KOPT-K1 (cell line): ENCODE results near the gene SNX24.
"Not testable (repeated sequence)": the region's sequence is repeated elsewhere in the genome, so short reads cannot be mapped to it uniquely, and the experiment has no call there.

Experiments used
- H3K27ac ChIP-seq: fragments of 200-600 bp; sonication (generic); 2 replicates; pipeline ENCODE4 v1.5.1; 2016; ENCODE audit warnings: antibody characterized with exemption, mild to moderate bottlenecking, low read depth, low read length; ENCODE audit not compliant: poor library complexity, severe bottlenecking
- H3K36me3 ChIP-seq: fragments of 200-600 bp; sonication (generic); 2 replicates; pipeline ENCODE4 v1.5.1; 2017; ENCODE audit warnings: antibody characterized with exemption, mild to moderate bottlenecking, low read length, moderate library complexity; ENCODE audit not compliant: insufficient read depth
- H3K9me3 ChIP-seq: fragments of 200-600 bp; sonication (generic); 2 replicates; pipeline ENCODE4 v1.5.1; 2017; ENCODE audit warnings: antibody characterized with exemption, low read length, mild to moderate bottlenecking; ENCODE audit not compliant: insufficient read depth, poor library complexity, severe bottlenecking

SNX24 gene

DNA sequence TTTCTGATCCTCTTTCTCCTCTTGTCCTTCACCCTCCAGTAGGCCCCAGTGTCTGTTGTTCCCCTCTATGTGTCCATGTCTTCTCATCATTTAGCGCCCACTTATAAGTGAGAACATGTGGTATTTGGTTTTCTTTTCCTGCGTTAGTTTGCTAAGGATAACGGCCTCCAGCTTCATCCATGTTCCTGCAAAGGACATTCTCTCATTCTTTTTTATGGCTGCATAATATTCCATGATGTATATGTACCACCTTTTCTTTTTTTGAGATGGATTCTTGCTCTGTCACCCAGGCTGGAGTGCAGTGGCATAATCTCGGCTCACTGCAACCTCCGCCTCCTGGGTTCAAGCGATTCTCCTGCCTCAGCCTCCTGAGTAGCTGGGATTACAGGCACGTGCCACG, 12.1 kb downstream of the SNX24 start:
- H3K27ac ChIP-seq, H3K9me3 ChIP-seq, H3K36me3 ChIP-seq: not testable (repeated sequence)

DNA sequence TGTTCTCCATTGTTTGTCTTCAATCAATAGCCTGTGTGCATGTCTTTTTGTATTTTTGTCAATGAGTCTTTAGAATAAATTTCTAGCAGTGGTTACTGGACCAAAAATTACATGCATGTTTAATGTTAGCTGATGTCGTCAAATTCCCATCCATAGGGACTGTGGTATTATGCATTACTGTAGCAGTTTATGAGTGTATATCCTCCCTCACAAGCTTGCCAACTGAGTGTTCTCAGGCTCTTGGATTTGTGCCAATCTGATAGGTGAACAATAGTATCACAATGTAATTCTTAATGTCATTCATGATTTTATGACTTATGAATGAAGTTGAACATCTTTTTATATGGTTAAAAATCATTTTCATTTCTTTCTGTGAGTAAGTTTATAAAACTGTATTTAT, 13.0 kb downstream of the SNX24 start:
- Histone ChIP-seq H3K36me3 (no peaks in the 10 kb centered on the region), H3K27ac (no peak overlapping the region)

DNA sequence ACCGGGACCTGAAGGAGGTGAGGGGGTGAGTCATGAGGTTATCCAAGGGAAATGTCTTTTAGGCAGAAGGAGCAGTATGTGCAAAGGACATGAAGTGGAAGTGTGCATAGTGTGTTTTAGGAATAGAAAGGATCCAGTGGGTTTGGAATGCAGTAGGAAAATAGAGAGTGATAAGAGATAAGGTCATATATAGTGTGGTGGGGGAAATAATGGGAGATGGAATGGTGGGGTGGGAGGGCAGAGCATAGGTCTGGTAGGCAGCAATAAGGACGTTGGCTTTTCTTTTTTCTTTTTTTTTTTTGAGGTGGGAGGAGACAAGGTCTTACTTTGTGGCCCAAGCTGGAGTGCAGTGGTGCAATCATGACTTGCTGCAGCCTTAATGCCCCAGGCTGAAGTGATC, 17.8 kb downstream of the SNX24 start:
- no peaks in the 10 kb centered on the region for H3K36me3 ChIP-seq
- H3K9me3 ChIP-seq, result no peaks in the 10 kb centered on the region

More for the DNA sequence above, 13.0 kb downstream of the SNX24 start:
- H3K9me3 ChIP-seq, result no peaks in the 10 kb centered on the region

DNA sequence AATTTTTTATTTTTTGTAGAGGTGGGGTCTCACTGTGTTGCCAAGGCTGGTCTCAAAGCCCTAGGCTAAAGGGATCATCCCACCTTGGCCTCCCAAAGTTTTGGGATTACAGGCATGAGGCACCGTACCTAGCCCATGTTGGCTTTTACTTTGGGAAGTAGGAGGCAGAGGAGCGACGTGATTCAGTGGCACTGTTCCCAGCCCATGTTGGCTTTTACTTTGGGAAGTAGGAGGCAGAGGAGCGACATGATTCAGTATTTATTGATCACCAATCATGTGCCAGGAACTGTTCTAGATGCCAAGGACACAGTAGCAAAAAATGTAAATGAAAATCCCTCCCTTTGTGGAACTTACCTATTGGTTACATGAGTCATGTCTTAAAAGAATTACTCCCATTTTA, 18.3 kb downstream of the SNX24 start:
- Histone ChIP-seq H3K9me3 (no peaks in the 10 kb centered on the region), H3K27ac (no peak overlapping the region), H3K36me3 (no peaks in the 10 kb centered on the region)

More for the DNA sequence above, 17.8 kb downstream of the SNX24 start:
- H3K27ac ChIP-seq, result no peak overlapping the region

DNA sequence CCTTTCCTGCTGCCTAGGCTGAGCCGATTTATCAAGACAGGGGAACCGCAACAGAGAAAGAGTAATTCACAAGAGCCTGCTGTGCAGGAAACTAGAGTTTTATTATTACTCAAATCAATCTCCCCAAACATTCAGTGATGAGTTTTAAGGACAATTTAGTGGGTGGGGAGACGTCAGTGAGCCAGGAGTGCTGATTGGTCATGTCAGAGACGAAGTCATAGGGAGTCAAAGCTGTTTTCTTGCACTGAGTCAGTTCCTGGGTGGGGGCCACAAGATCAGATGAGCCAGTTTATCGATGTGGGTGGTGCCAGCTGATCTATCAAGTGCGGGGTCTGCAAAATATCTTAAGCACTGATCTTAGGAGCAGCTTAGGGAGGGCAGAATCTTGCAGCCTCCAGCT, 19.0 kb downstream of the SNX24 start:
- Histone ChIP-seq H3K36me3 (no peaks in the 10 kb centered on the region), H3K9me3 (no peaks in the 10 kb centered on the region), H3K27ac (no peak overlapping the region)

DNA sequence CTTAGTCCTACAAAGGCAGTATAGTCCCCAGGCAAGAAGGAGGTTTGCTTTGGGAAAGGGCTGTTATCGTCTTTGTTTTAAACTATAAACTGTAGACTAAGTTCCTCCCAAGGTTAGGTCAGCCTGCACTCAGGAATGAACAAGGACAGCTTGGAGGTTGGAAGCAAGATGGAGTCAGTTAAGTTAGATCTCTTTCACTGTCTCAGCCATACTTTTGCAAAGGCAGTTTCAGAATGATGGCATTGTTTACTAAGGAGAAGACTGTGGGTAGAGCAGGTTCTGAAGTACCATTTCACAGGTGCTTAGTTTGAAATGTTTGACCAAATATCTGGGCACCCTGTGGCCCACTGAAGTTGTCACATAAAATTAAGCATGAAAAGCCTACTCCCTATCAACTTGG, 19.4 kb downstream of the SNX24 start:
- H3K36me3 ChIP-seq, result no peaks in the 10 kb centered on the region
- H3K9me3 ChIP-seq, result no peaks in the 10 kb centered on the region
- no peak overlapping the region for H3K27ac ChIP-seq

DNA sequence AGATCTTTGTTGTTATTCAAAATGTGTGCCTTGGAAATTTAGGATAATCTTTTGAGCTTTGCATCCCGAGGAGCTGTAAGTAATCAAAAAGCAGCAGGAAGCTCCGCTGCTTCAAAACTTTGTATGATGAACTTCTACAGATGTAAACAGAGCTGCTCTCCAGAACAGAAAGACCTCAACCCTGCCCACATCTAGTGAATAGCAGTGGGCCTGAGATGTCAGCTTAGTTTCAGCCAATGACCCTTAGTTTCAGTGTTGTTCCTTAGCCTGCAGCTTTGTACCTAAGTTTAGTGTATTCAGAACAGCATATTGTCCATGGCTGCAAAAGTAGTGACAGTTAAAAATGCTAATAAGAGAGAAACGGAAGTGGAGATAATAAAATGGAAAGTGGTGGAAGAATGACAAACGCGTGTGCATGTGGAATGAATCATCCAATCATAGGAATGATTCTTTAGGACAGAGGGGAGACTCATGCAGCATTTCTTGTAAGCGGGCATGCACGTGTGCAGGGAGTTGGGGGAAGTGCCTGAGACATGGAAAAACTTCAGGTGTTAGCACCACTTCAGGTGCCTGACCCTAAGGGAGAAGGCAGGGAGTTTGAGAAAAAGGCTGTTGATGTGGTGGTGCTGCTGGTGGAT, 24.9 kb downstream of the SNX24 start:
- Histone ChIP-seq H3K9me3 (no peaks in the 10 kb centered on the region), H3K36me3 (no peaks in the 10 kb centered on the region), H3K27ac (no peak overlapping the region)

DNA sequence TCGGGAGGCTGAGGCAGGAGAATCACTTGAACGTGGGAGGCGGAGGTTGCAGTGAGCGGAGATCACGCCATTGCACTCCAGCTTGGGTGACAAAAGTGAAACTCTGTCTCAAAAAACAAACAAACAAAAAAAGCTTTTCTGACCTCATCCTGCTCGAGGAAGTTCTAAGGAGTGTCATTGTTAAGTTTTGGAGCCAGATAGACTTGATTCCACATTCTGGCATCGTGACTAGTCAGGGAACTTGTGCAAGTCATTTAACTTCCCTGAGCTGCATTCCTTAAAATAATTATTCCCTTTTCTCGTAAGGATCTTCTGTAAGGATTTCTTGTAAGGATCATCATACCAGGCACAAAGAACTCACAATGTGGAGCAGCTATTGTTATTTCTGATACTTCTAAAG, 26.2 kb downstream of the SNX24 start:
- H3K36me3 ChIP-seq, result no peaks in the 10 kb centered on the region
- no peak overlapping the region for H3K27ac ChIP-seq
- no peaks in the 10 kb centered on the region for H3K9me3 ChIP-seq

DNA sequence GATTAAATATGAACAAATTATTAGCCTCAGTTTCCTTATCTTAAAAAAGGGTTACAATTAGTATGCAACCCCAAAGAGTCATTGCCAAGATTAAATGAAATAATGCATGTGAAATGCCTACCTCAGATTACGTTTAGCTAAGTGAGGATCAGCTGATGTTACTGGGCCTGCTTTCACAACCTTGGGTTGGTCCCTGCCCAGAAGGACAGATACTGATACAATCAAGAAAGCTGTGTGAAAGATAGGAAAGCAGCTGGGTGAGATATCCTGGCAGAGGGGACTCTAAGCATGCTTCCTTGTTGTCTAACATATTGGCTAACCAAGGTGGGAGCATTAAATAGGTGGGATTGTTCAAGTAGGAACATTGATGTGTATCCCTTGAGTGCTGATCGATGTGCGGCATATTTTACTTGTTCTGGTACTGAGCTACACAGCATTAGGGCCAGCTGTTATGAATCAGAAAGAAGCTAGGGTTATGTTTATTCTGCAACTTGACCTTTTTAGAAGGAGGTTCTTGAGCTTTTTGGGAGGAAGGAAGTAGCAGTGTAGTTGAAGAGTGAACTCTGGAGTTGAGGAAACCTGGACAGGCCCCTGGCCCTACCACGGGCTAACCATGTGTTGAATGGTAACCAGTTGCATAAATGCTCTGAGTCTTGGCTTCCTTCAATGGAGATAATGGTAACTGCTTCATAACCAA, 28.9 kb downstream of the SNX24 start:
- H3K36me3 ChIP-seq, result no peaks in the 10 kb centered on the region
- no peak overlapping the region for H3K27ac ChIP-seq
- no peaks in the 10 kb centered on the region for H3K9me3 ChIP-seq

DNA sequence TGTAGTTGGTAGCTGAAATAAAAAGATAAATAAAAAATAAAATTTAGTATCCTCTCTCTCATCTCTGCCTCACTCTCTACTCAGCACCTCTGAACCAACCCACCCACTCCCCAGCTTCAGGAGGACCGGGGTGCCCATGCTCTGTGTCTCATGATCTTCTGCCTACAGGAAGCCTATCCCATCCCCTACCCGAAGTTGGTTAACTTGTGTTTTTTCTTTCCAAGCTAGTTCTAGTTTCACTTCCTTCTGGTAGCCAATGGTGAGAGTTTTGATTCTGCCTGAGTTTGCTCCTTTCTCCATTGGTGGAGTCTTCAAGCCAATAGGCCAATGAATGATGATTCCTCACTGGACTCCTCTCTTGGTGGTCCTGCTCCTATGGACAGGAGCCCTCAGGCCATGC, 32.1 kb downstream of the SNX24 start:
- Histone ChIP-seq H3K27ac (no peak overlapping the region), H3K9me3 (no peaks in the 10 kb centered on the region), H3K36me3 (no peaks in the 10 kb centered on the region)

DNA sequence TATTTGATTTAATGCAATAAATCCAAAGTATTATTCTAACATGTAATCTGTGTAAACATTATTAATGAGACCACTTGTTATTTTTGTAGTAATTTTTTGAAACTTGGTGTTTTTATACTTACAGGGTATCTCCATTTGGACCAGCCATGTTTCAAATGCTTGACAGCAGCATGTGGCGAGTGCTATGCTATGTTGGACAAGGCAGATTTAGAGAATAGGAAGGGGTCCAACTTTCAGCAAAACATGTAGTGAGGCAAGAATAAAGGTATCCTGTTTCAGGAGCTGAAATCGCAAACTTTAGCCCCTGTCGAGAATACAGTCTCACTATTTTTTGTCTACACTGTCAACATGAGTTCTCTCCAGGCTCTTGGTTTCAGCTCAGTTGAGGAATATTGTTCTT, 33.7 kb downstream of the SNX24 start:
- Histone ChIP-seq H3K27ac (no peak overlapping the region), H3K9me3 (no peaks in the 10 kb centered on the region), H3K36me3 (no peaks in the 10 kb centered on the region)

DNA sequence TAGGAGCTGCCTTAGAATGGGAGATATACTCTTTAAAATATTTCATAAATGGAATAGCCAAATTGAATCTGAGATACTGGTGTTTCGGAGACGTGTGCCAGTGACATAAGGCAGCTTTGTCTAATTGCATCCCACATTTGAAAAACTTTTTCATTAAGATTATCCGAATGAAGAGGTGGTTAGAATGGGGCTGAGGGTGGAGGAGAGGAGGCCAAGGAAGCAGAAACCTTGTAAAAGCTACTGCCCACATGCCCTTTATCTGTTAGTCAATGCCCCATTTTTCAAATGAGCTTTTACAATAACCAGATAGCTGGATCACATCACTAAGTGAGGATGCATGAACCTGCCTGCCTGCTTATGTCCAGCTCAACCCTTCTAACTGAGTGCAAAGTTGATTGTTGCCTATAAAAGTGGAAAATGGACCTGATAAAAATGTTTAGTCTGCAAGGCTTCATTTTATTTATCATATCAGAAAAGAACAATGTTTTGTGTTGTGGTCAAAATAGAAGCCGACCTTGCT, 34.8 kb downstream of the SNX24 start:
- H3K36me3 ChIP-seq, result no peaks in the 10 kb centered on the region
- no peaks in the 10 kb centered on the region for H3K9me3 ChIP-seq
- no peak overlapping the region for H3K27ac ChIP-seq

DNA sequence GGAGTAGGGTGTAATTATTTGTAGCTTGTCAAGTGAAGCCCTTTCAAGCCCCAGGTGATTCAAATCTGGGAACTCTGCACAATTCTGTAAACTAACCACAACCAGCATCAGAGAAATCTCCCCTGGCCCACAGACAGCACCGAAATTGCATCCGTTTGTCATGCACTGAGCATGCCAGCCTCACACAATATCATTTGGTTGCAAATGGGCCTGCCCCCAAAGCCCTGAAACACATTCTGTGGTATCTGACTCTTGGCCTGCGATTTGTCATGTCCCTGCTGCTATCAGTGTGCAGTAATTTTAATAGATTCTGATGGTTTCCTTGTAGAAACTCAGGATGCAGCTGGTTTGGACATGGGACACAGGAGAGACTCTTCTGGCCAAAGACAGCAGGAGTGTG, 35.3 kb downstream of the SNX24 start:
- Histone ChIP-seq H3K9me3 (no peaks in the 10 kb centered on the region), H3K36me3 (no peaks in the 10 kb centered on the region), H3K27ac (no peak overlapping the region)

DNA sequence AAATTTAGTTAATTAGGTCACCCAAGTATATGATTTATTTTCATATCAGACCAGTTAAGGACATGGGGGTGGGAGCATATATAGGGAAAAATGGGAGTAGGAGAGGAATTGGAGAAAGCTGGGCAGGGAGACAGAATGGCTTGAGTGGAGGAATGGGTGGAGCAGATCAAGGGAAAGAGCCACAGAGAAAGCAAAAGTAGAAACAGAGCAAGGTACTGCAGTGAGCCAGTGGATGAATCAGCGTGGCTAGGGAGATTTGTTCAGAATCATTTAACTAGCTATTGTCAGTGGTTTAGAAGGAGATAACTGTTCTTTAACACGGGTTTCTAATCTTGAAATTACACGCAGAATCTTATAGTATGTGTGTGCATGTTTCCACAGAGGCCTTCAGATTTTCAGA, 37.4 kb downstream of the SNX24 start:
- Histone ChIP-seq H3K9me3 (no peaks in the 10 kb centered on the region), H3K27ac (no peak overlapping the region), H3K36me3 (no peaks in the 10 kb centered on the region)

DNA sequence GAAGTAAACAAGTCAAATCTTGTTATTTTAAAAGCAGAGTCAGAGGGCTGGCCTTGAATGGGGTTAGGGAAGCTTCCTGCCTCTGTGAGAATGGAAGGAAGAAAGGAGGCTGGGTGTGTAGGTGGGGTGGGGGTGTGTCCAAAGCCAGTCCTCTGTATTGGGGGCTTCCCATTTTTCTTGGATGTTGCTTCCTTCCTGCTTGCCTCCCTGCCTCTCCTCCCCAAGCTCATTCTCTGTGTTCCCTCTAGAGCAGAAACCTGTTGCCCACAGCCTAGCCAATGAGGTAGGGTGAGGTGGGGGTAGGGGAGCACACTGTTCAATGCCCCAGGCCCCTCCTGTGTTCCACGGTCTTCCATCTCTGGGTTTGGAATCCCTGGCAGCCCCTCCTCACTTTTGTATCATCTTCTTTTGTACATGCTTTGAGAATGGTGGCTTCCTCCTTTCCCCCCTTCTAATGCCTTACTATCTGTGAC, 39.7 kb downstream of the SNX24 start:
- no peak overlapping the region for H3K27ac ChIP-seq
- H3K36me3 ChIP-seq, result no peaks in the 10 kb centered on the region
- no peaks in the 10 kb centered on the region for H3K9me3 ChIP-seq

DNA sequence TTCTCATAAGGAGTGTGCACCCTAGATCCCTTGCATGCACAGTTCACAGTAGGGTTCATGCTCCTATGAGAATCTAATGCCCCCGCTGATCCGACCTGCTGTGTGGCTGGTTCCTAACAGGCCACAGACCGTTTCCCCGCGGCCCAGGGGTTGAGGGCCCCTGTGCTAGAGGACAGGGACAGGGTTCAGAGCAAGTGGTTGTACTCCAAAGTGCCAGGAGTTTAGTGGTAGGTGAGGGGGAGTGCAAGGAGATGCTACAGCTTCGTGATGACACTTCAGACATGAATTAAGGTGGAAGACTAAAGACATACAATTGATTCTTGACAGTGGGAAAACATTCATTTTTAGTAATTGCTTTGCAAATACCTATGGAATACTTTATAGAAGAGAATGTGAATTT, 40.5 kb downstream of the SNX24 start:
- Histone ChIP-seq H3K9me3 (no peaks in the 10 kb centered on the region), H3K36me3 (no peaks in the 10 kb centered on the region), H3K27ac (no peak overlapping the region)
